Activated CD8-positive, alpha-beta memory T cell treated with anti-CD3 and anti-CD28 coated beads, Interleukin-2, amount 50 U/mL, for 48 hours (primary cell): ENCODE measurements around the gene PGA5.

Source experiments
- DNase-seq: peaks from one replicate; pipeline ENCODE4 v3.0.0-alpha.2; 2020

Gene PGA5

GRCh38 chr11:61297746-61298145, 56.8 kb downstream of the PGA5 start:
- DNase-seq, result no peak

- DNase-seq, result no peak
Observed at GRCh38 chr11:61298663-61299244, 57.8 kb downstream of the PGA5 start.
